IMR-90 (cell line): ENCODE data around the gene GSG1L. TPM values are rescaled to one million over a fixed set of nuclear protein-coding genes. Genes with fewer than 3 reads are reported as not detected.
A peak's percentile ranks its signal among the peaks of the same experiment; 100 is the strongest.

Source experiments
- ATAC-seq: fragments of 200-7000 bp; cut with Tn5 transposase; 2 replicates; pipeline ENCODE4 v1.9.1; 2020; ENCODE audit warnings: low read depth, mild to moderate bottlenecking, moderate library complexity
- BruUV-seq: library from RNA; stranded (reverse); fragments of 400-500 nt; replicated peaks from 2 replicates; lab custom pipeline; 2021; lab: Mats Ljungman, UMichigan
- CTCF ChIA-PET: fragments of 300-600 bp; formaldehyde crosslinking; extraction: SDS; loops from one replicate; lab custom pipeline; 2021; ENCODE audit warnings: antibody characterized with exemption; lab: Yijun Ruan, JAX
- POLR2A ChIA-PET: fragments of 300-600 bp; sonication (Branson Sonifier 250); formaldehyde crosslinking; loops from one replicate; lab custom pipeline; 2022; ENCODE audit warnings: antibody characterized with exemption; ENCODE audit not compliant: unreplicated experiment; lab: Charles Lee
- DNase-seq: peaks from one replicate; pipeline ENCODE4 v3.0.0; 2013
- H2AFZ ChIP-seq: replicated peaks from 2 replicates; pipeline ENCODE3; 2013; ENCODE audit warnings: low read length, mild to moderate bottlenecking; ENCODE audit not compliant: poor library complexity
- H2AK5ac ChIP-seq: 2 replicates; pipeline ENCODE4 v1.6.1; 2013; ENCODE audit warnings: low read depth, low read length, inconsistent platforms
- H2AK9ac ChIP-seq: replicated peaks from 2 replicates; pipeline ENCODE3; 2013; ENCODE audit warnings: mild to moderate bottlenecking, low read depth, low read length, moderate library complexity; ENCODE audit not compliant: poor library complexity
- H2BK120ac ChIP-seq: 2 replicates; pipeline ENCODE4 v1.6.1; 2013; ENCODE audit warnings: low read depth, low read length, inconsistent platforms
- H2BK15ac ChIP-seq: 3 replicates; pipeline ENCODE4 v1.6.1; 2013; ENCODE audit warnings: low read depth, low read length, inconsistent platforms
- H2BK20ac ChIP-seq: 2 replicates; pipeline ENCODE4 v1.6.1; 2013; ENCODE audit warnings: low read depth, mild to moderate bottlenecking, inconsistent platforms, low read length, moderate library complexity
- H2BK5ac ChIP-seq: 2 replicates; pipeline ENCODE4 v1.6.1; 2013; ENCODE audit warnings: mild to moderate bottlenecking, low read depth, low read length, inconsistent platforms; ENCODE audit not compliant: poor library complexity, severe bottlenecking
- H3K14ac ChIP-seq: replicated peaks from 2 replicates; pipeline ENCODE4 v1.6.1; 2013; ENCODE audit warnings: low read depth, low read length, inconsistent platforms
- H3K18ac ChIP-seq: 2 replicates; pipeline ENCODE4 v1.6.1; 2013; ENCODE audit warnings: low read depth, low read length, control low read depth
- H3K23ac ChIP-seq: 2 replicates; pipeline ENCODE4 v1.6.1; 2013; ENCODE audit warnings: low read depth, low read length, inconsistent platforms
- H3K27ac ChIP-seq: 2 replicates; pipeline ENCODE4 v1.5.1; 2013; ENCODE audit warnings: mild to moderate bottlenecking, control low read depth, low read length; ENCODE audit not compliant: insufficient read depth
- H3K27me3 ChIP-seq: 2 replicates; pipeline ENCODE4 v1.6.1; 2013; ENCODE audit warnings: low read length; ENCODE audit not compliant: control insufficient read depth, insufficient read depth
- H3K36me3 ChIP-seq: 2 replicates; pipeline ENCODE4 v1.6.1; 2013; ENCODE audit warnings: low read length, mixed read lengths; ENCODE audit not compliant: control insufficient read depth, insufficient read depth
- H3K4ac ChIP-seq: 2 replicates; pipeline ENCODE4 v1.6.1; 2013; ENCODE audit warnings: low read depth, low read length, inconsistent platforms
- H3K4me1 ChIP-seq: 2 replicates; pipeline ENCODE4 v1.6.1; 2013; ENCODE audit warnings: low read length, mixed read lengths; ENCODE audit not compliant: control insufficient read depth, insufficient read depth
- H3K4me2 ChIP-seq: 2 replicates; pipeline ENCODE4 v1.6.1; 2013; ENCODE audit warnings: low read depth, mild to moderate bottlenecking, control low read depth, low read length, moderate library complexity
- H3K4me3 ChIP-seq: 2 replicates; pipeline ENCODE4 v1.5.1; 2013; ENCODE audit warnings: low read depth, mild to moderate bottlenecking, control low read depth, low read length, moderate library complexity; ENCODE audit not compliant: insufficient read depth
- H3K56ac ChIP-seq: 2 replicates; pipeline ENCODE4 v1.6.1; 2013; ENCODE audit warnings: low read length, inconsistent platforms; ENCODE audit not compliant: insufficient read depth; ENCODE audit errors: extremely low read depth
- H3K79me1 ChIP-seq, 2 experiments: 2 replicates each; pipeline ENCODE4 v1.6.1; 2013; ENCODE audit warnings: low read length in 2 of 2, inconsistent platforms in 1 of 2, low read depth in 1 of 2
- H3K9ac ChIP-seq: 2 replicates; pipeline ENCODE4 v1.6.1; 2013; ENCODE audit warnings: low read depth, low read length, control low read depth
- H3K9me1 ChIP-seq: 2 replicates; pipeline ENCODE4 v1.6.1; 2013; ENCODE audit warnings: low read length, inconsistent platforms; ENCODE audit not compliant: insufficient read depth
- H3K9me3 ChIP-seq: 2 replicates; pipeline ENCODE4 v1.6.1; 2013; ENCODE audit warnings: low read length; ENCODE audit not compliant: control insufficient read depth, insufficient read depth
- H4K20me1 ChIP-seq: 2 replicates; pipeline ENCODE4 v1.6.1; 2013; ENCODE audit warnings: low read length, inconsistent platforms; ENCODE audit not compliant: insufficient read depth
- H4K5ac ChIP-seq: 2 replicates; pipeline ENCODE4 v1.6.1; 2013; ENCODE audit warnings: mild to moderate bottlenecking, low read depth, low read length, control low read depth
- H4K8ac ChIP-seq, 2 experiments: 2 replicates each; pipeline ENCODE4 v1.6.1; 2013; ENCODE audit warnings: low read depth in 2 of 2, low read length in 2 of 2, control low read depth in 1 of 2, inconsistent platforms in 1 of 2
- H4K91ac ChIP-seq: 2 replicates; pipeline ENCODE4 v1.6.1; 2013; ENCODE audit warnings: low read depth, low read length, inconsistent platforms; ENCODE audit not compliant: insufficient read depth
- BHLHE40 ChIP-seq: fragments of 150-350 bp; IDR thresholded peaks from 2 replicates; pipeline ENCODE4 v1.6.1; 2016; ENCODE audit warnings: mild to moderate bottlenecking, low read depth, low read length
- CHD1 ChIP-seq: IDR thresholded peaks from 2 replicates; pipeline ENCODE4 v1.6.1; 2012; ENCODE audit warnings: low read depth, low read length, improper control_type of control experiment
- MAFK ChIP-seq: IDR thresholded peaks from 2 replicates; pipeline ENCODE4 v1.6.1; 2012; ENCODE audit warnings: low read depth, low read length, improper control_type of control experiment
- MAZ ChIP-seq: IDR thresholded peaks from 2 replicates; pipeline ENCODE4 v1.6.1; 2012; ENCODE audit warnings: low read depth, mild to moderate bottlenecking, low read length, improper control_type of control experiment, moderate library complexity, borderline replicate concordance
- MXI1 ChIP-seq: IDR thresholded peaks from 2 replicates; pipeline ENCODE4 v1.6.1; 2012; ENCODE audit warnings: low read depth, mild to moderate bottlenecking, low read length, moderate library complexity, borderline replicate concordance
- NFE2L2 ChIP-seq: fragments of 150-350 bp; IDR thresholded peaks from 2 replicates; pipeline ENCODE4 v1.6.1; 2016; ENCODE audit warnings: low read depth, mild to moderate bottlenecking, low read length
- RCOR1 ChIP-seq: IDR thresholded peaks from 2 replicates; pipeline ENCODE4 v1.6.1; 2012; ENCODE audit warnings: mild to moderate bottlenecking, low read length, improper control_type of control experiment; ENCODE audit not compliant: insufficient replicate concordance
- RFX5 ChIP-seq: IDR thresholded peaks from 2 replicates; pipeline ENCODE4 v1.8.0; 2012; ENCODE audit warnings: low read depth, mild to moderate bottlenecking, low read length, moderate library complexity
- USF2 ChIP-seq: fragments of 150-350 bp; IDR thresholded peaks from 2 replicates; pipeline ENCODE4 v1.6.1; 2017; ENCODE audit warnings: mild to moderate bottlenecking, antibody characterized with exemption, low read length, low read depth
- WGBS, 2 experiments: methylation state at CpG; one replicate each; pipeline versions ENCODE4 v1.1.5 to v1.1.7; 2013; ENCODE audit warnings: missing lambda C conversion rate in 2 of 2; ENCODE audit not compliant: insufficient read length in 1 of 2; ENCODE audit errors: extremely low coverage in 2 of 2; 5-methylcytosine and 5-hydroxymethylcytosine counted together
- dilution Hi-C: fragments of 300-500 bp; cut with HindIII; formaldehyde crosslinking; loops from one replicate; pipeline ENCODE4 v1.14.3; 2018; ENCODE audit warnings: low sequenced_read_pairs; ENCODE audit not compliant: unreplicated experiment
- in situ Hi-C: fragments of 300-500 bp; cut with MboI; formaldehyde crosslinking; loops from 3 replicates; pipeline ENCODE4 v1.14.3; 2019; ENCODE audit warnings: low sequenced_read_pairs, inconsistent platforms, mixed read lengths
- intact Hi-C: fragments of 100-400 bp; cut with micrococcal nuclease; formaldehyde crosslinking; loops from 2 replicates; pipeline ENCODE4 v1.10.0; 2022
- polyA plus RNA-seq, 3 experiments: library from polyadenylated mRNA; depleted of rRNA; stranded (reverse); fragments of >200 nt; gene quantifications; 2 replicates each; pipeline ENCODE4 v1.2.3, GENCODE V29; 2012; ENCODE audit warnings: low replicate concordance in 1 of 3
- total RNA-seq: library from RNA; depleted of rRNA; stranded (reverse); fragments of >200 nt; gene quantifications from 2 replicates; pipeline ENCODE4 v1.2.3, GENCODE V29; 2012
- TF ChIP-seq, protein P1 (sequence below): conservative IDR thresholded peaks from 2 replicates; pipeline ENCODE4 v1.5.1; 2012; ENCODE audit warnings: mild to moderate bottlenecking, low read depth, low read length, improper control_type of control experiment

GSG1L gene
- total and polyA plus RNA-seq, 2 of the 4 experiments (the other 2 are of a cell fraction), result not detected

DNA sequence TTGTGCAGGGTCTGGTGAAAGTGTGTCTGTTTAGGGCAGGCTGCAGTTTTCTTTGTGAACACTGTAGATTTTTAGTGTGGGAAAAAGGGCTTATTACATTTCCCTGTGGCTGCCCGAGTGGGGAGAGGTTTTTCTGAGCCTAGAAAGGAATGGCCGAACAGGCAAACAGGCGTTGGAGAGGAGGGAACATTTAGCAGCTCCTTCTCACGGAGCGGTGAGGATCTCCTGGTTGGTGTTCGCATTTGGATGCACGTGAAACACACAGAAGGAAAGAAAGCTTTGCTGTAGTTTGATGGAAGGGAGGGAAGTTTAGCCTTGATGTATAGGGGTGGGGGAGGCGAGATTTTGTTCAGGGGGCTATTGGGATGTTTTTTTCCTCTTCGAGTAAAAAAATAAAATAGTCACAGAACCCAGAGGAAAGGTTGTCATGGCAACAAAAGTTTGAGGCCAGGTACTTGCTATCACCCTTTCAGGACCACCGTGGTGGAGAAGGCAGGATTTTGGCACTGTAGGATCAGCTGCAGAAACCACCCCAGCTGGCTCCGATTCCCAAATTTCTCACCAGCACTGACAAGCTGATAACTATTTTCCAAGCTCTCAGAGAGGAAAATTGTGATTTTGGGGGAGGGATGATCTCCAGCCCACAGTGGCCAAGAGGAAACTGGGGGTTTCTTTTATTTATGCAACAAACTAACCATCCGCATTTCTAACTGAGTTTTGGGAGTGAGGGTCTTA is 3.5 kb downstream of the GSG1L start:
- H4K5ac ChIP-seq, result no peak overlapping the region
- no peak overlapping the region for H4K91ac ChIP-seq
- TF ChIP-seq MAZ (no peak), USF2 (no peak), RCOR1 (no peak), BHLHE40 (no peak), MAFK (no peak), NFE2L2 (no peak), MXI1 (no peak), RFX5 (no peak), CHD1 (no peak)
- TF ChIP-seq, protein P1, sequence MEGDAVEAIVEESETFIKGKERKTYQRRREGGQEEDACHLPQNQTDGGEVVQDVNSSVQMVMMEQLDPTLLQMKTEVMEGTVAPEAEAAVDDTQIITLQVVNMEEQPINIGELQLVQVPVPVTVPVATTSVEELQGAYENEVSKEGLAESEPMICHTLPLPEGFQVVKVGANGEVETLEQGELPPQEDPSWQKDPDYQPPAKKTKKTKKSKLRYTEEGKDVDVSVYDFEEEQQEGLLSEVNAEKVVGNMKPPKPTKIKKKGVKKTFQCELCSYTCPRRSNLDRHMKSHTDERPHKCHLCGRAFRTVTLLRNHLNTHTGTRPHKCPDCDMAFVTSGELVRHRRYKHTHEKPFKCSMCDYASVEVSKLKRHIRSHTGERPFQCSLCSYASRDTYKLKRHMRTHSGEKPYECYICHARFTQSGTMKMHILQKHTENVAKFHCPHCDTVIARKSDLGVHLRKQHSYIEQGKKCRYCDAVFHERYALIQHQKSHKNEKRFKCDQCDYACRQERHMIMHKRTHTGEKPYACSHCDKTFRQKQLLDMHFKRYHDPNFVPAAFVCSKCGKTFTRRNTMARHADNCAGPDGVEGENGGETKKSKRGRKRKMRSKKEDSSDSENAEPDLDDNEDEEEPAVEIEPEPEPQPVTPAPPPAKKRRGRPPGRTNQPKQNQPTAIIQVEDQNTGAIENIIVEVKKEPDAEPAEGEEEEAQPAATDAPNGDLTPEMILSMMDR, result no peak
- in situ Hi-C loops, result loop anchor here (10.0 kb wide), 1 partner anchor 275 kb away; no protein-coding TSS in a partner anchor
- H2AK9ac ChIP-seq, result peak overlapping the region; percentile 23
- H2AFZ ChIP-seq, result no peak overlapping the region
- DNase-seq, result no peak
- CTCF ChIA-PET, result interaction anchor here (1.0 kb wide), 1 partner anchor 88 kb away, joined by 3 read pairs; no protein-coding TSS in a partner anchor
- no peaks in the 10 kb centered on the region for H3K9me1 ChIP-seq
- no peaks in the 10 kb centered on the region for H3K9me3 ChIP-seq
- H2BK120ac ChIP-seq, result no peak overlapping the region
- POLR2A ChIA-PET, result no interaction called here
- 8% methylated on average over 4 of the region's 12 CpGs; no CpG with 5 or more reads in 1 of the 2 experiments for WGBS, 2 experiments
- no peak overlapping the region for H3K9ac ChIP-seq
- no peak overlapping the region for H3K4ac ChIP-seq
- no TSS peak for BruUV-seq
- intact Hi-C loops, result no loop called here
- no peaks in the 10 kb centered on the region for H3K4me1 ChIP-seq
- H3K36me3 ChIP-seq, result no peaks in the 10 kb centered on the region
- no peak overlapping the region for H3K14ac ChIP-seq
- H3K27me3 ChIP-seq, result peaks cover 74% of the 10 kb centered on the region
- H3K4me2 ChIP-seq, result no peak overlapping the region
- no peaks in the 10 kb centered on the region for H4K20me1 ChIP-seq
- no peak overlapping the region for H3K18ac ChIP-seq
- H2BK15ac ChIP-seq, result no peak overlapping the region
- no peaks in the 10 kb centered on the region for H3K79me1 ChIP-seq
- H3K27ac ChIP-seq, result no peak overlapping the region
- no peak overlapping the region for H2AK5ac ChIP-seq
- no peak overlapping the region for H2BK5ac ChIP-seq
- no peak overlapping the region for H3K4me3 ChIP-seq
- H3K56ac ChIP-seq, result no peak overlapping the region
- dilution Hi-C loops, result no loop called here
- no peak overlapping the region for H4K8ac ChIP-seq
- no peak for ATAC-seq
- no peak overlapping the region for H2BK20ac ChIP-seq
- H3K23ac ChIP-seq, result no peak overlapping the region
